Kidney (tissue), 14 donors: ENCODE results near the gene RAE1. TPM values are rescaled to one million over a fixed set of nuclear protein-coding genes. Genes with fewer than 3 reads are reported as not detected.

Experiments used
- DNase-seq, 5 donors: peaks; one replicate each; pipeline ENCODE4 v3.0.0-alpha.2; 2013 to 2020
- FAIRE-seq: peaks from 2 replicates; lab custom pipeline; 2012; peaks lifted over from hg19 to GRCh38; lab: Jason Lieb, UNC
- H3K27ac ChIP-seq, 2 donors: one replicate each; pipeline ENCODE4 v1.7.0; 2013; ENCODE audit warnings: low read depth in 2 of 2, low read length in 2 of 2, inconsistent platforms in 1 of 2
- H3K27me3 ChIP-seq: one replicate; pipeline ENCODE4 v1.7.1; 2013; ENCODE audit warnings: low read length, inconsistent platforms; ENCODE audit not compliant: control insufficient read depth, insufficient read depth
- H3K36me3 ChIP-seq, 3 donors: one replicate each; pipeline versions ENCODE4 v1.7.0 to v1.7.1; 2013; ENCODE audit warnings: low read length in 3 of 3, control low read depth in 1 of 3, inconsistent platforms in 1 of 3; ENCODE audit not compliant: insufficient read depth in 3 of 3, control insufficient read depth in 2 of 3
- H3K4me1 ChIP-seq, 3 donors: one replicate each; pipeline versions ENCODE4 v1.7.0 to v1.7.1; 2013; ENCODE audit warnings: low read length in 3 of 3, inconsistent platforms in 1 of 3, low read depth in 1 of 3; ENCODE audit not compliant: control insufficient read depth in 2 of 3, insufficient read depth in 2 of 3
- H3K4me3 ChIP-seq, 3 donors: one replicate each; pipeline versions ENCODE4 v1.7.0 to v1.8.1; 2013; ENCODE audit warnings: low read length in 3 of 3, control low read depth in 1 of 3, inconsistent platforms in 1 of 3
- H3K9ac ChIP-seq, 3 donors: one replicate each; pipeline versions ENCODE4 v1.7.0 to v1.7.1; 2013; ENCODE audit warnings: low read length in 3 of 3, control low read depth in 1 of 3, inconsistent platforms in 1 of 3
- H3K9me3 ChIP-seq, 3 donors: one replicate each; pipeline versions ENCODE4 v1.7.0 to v1.7.1; 2013; ENCODE audit warnings: low read length in 3 of 3, control low read depth in 1 of 3, inconsistent platforms in 1 of 3; ENCODE audit not compliant: control insufficient read depth in 2 of 3, insufficient read depth in 1 of 3
- CTCF ChIP-seq: IDR thresholded peaks from 3 replicates; pipeline ENCODE4 v1.5.1; 2012; ENCODE audit warnings: mild to moderate bottlenecking, moderate library complexity, borderline replicate concordance; ENCODE audit not compliant: insufficient read depth; ENCODE audit errors: extremely low read depth
- intact Hi-C: fragments of 100-400 bp; cut with DNase I; formaldehyde crosslinking; loops from one replicate; pipeline ENCODE4 v1.11.1; 2022
- polyA plus RNA-seq: library from polyadenylated mRNA; stranded (reverse); fragments of 350-450 nt; fragmentation: Illumina TruSeq; extraction: RNeasy Lipid Tissue Mini Kit (QIAGEN cat#74804); gene quantifications from one replicate; pipeline ENCODE4 v1.2.3, GENCODE V29; 2014; ENCODE audit warnings: low read depth, low replicate concordance; ENCODE audit not compliant: insufficient read depth
- total RNA-seq: library from RNA; stranded (reverse); fragmentation: NEBNext Ultra II Directional; extraction: Animal tissue kit (Norgen Biotek cat#: 25700); gene quantifications from one replicate; pipeline ENCODE4 v1.2.1, GENCODE V29; 2021
- donor health status: control.
- donor health status: control.
- donor health status: control.
- donor health status: control.
- donor health status: control.
- donor health status: DM: yes; HTN: yes; CAD: no.
- donor health status: Normal renal cell carcinoma (clear cell type).

Gene RAE1
- total and polyA plus RNA-seq, 2 donors from 2014 or later: 19.5 to 26.3 TPM

GRCh38 chr20:57372581-57373350 is 21.7 kb downstream of the RAE1 start:
- FAIRE-seq (no peak), DNase-seq (peak in 1 of 5 donors; percentile 60)
- Histone ChIP-seq H3K36me3 (peaks cover 12 to 88% (median 47%) of the 10 kb centered on the region in 3 donors), H3K27ac (no peak overlapping the region), H3K4me1 (no peaks in the 10 kb centered on the region), H3K27me3 (no peaks in the 10 kb centered on the region), H3K9me3 (no peaks in the 10 kb centered on the region), H3K4me3 (no peak overlapping the region), H3K9ac (no peak overlapping the region)
- no peak for TF ChIP-seq CTCF
- intact Hi-C loops: no loop called here

- H3K4me3 ChIP-seq: no peak overlapping the region
- H3K9ac ChIP-seq: no peak overlapping the region
- no peak for TF ChIP-seq CTCF
- H3K9me3 ChIP-seq: no peaks in the 10 kb centered on the region
- no peak overlapping the region for H3K27ac ChIP-seq
- intact Hi-C loops: no loop called here
- H3K27me3 ChIP-seq: no peaks in the 10 kb centered on the region
- no peaks in the 10 kb centered on the region for H3K4me1 ChIP-seq
- FAIRE-seq: no peak
- peaks cover 8 to 79% (median 36%) of the 10 kb centered on the region in 3 donors for H3K36me3 ChIP-seq
- DNase-seq: peak in 1 of 5 donors; percentile 27
Observed at GRCh38 chr20:57374343-57374930, 23.4 kb downstream of the RAE1 start.

GRCh38 chr20:57374931-57375651 is 24.0 kb downstream of the RAE1 start:
- Histone ChIP-seq H3K36me3 (peaks cover 7 to 73% (median 29%) of the 10 kb centered on the region in 3 donors), H3K4me3 (no peak overlapping the region), H3K9ac (no peak overlapping the region), H3K9me3 (no peaks in the 10 kb centered on the region), H3K27ac (no peak overlapping the region), H3K4me1 (no peaks in the 10 kb centered on the region), H3K27me3 (no peaks in the 10 kb centered on the region)
- no peak for TF ChIP-seq CTCF
- FAIRE-seq (no peak), DNase-seq (peak in 1 of 5 donors; percentile 66)
- intact Hi-C loops: loop anchor here (5.0 kb wide), 1 partner anchor 117 kb away; no protein-coding TSS in a partner anchor
